ENCODE measurements around the gene DDX23. TPM values are rescaled to one million over a fixed set of nuclear protein-coding genes. Genes with fewer than 3 reads are reported as not detected.

Gene DDX23
- total RNA-seq, 1 experiment from 2014 or later, result 98.1 TPM

DNA sequence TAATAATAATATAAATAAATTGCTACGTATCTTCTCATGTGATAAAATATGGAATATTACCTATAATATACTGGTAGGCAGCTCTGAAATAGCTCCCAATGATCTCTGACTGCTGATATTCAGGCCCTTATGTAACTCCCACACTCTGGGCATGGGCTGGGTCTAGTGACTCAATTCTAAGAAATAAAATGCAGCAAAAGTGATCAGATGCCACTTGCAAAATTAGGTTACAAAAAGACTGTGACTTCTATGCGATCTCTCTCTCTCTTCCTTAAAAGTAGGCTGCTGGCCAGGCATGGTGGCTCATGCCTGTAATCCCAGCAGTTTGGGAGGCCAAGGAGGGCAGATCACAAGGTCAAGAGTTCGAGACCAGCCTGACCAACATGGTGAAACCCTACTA is 44.0 kb downstream of the DDX23 start:
- Histone ChIP-seq H2AK5ac (ENCODE audit: insufficient read length, low read length) (no peak overlapping the region), H2BK12ac (ENCODE audit: insufficient read length, low read depth, low read length) (no peak overlapping the region), H3K56ac (ENCODE audit: insufficient read length, low read depth, low read length) (no peak overlapping the region), H3K79me2 (ENCODE audit: insufficient read depth, low read length) (no peaks in the 10 kb centered on the region), H3K27ac (ENCODE audit: insufficient read length, low read depth, low read length) (no peak overlapping the region), H2BK120ac (ENCODE audit: low read depth, low read length, poor library complexity, severe bottlenecking) (no peak overlapping the region), H3K9ac (ENCODE audit: extremely low read depth, insufficient read length, low read length) (no peak overlapping the region), H4K91ac (ENCODE audit: insufficient read length, low read depth, low read length) (no peak overlapping the region), H2AFZ (ENCODE audit: low read length) (no peak overlapping the region), H2BK20ac (ENCODE audit: low read depth, low read length, poor library complexity, severe bottlenecking) (no peak overlapping the region), H2BK15ac (ENCODE audit: low read depth, low read length) (no peak overlapping the region), H4K20me1 (ENCODE audit: control insufficient read depth, insufficient read depth, insufficient read length) (no peaks in the 10 kb centered on the region), H3K18ac (ENCODE audit: insufficient read length, low read depth, low read length) (no peak overlapping the region), H3T11ph (ENCODE audit: low read length) (no peak overlapping the region), H3K4me2 (ENCODE audit: insufficient read depth, insufficient read length, low read length) (no peak overlapping the region), H3K79me1 (ENCODE audit: insufficient read depth, low read depth, low read length, poor library complexity, severe bottlenecking) (no peaks in the 10 kb centered on the region), H3K9me3 (ENCODE audit: control insufficient read depth, low read depth, low read length) (no peaks in the 10 kb centered on the region), H4K5ac (ENCODE audit: insufficient read length, low read depth, low read length) (no peak overlapping the region), H3K4me1 (ENCODE audit: insufficient read depth, low read length) (no peaks in the 10 kb centered on the region), H3K23ac (ENCODE audit: insufficient read length, low read depth, low read length) (no peak overlapping the region), H3K23me2 (ENCODE audit: insufficient read length, low read depth, low read length, poor library complexity, severe bottlenecking) (no peaks in the 10 kb centered on the region), H2BK5ac (ENCODE audit: insufficient read length, low read length) (no peak overlapping the region), H4K8ac (replicated peaks; ENCODE audit: insufficient read length, low read depth, low read length) (no peak overlapping the region), H3K14ac (ENCODE audit: insufficient read depth, low read length) (no peak overlapping the region), H3K27me3 (ENCODE audit: insufficient read depth, low read length) (peaks cover 4% of the 10 kb centered on the region; the same call in 1 of the 2 replicates), H3K4ac (ENCODE audit: low read depth, low read length) (no peak overlapping the region)
- TF ChIP-seq, protein P1, sequence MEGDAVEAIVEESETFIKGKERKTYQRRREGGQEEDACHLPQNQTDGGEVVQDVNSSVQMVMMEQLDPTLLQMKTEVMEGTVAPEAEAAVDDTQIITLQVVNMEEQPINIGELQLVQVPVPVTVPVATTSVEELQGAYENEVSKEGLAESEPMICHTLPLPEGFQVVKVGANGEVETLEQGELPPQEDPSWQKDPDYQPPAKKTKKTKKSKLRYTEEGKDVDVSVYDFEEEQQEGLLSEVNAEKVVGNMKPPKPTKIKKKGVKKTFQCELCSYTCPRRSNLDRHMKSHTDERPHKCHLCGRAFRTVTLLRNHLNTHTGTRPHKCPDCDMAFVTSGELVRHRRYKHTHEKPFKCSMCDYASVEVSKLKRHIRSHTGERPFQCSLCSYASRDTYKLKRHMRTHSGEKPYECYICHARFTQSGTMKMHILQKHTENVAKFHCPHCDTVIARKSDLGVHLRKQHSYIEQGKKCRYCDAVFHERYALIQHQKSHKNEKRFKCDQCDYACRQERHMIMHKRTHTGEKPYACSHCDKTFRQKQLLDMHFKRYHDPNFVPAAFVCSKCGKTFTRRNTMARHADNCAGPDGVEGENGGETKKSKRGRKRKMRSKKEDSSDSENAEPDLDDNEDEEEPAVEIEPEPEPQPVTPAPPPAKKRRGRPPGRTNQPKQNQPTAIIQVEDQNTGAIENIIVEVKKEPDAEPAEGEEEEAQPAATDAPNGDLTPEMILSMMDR (conservative IDR thresholded peaks at IDR 0.05), result no peak
- Mint-ChIP-seq H3K4me1 (peaks cover 24 to 28% of the 10 kb centered on the region in 2 experiments), H3K27me3 (ENCODE audit: low read depth) (peaks cover 12% of the 10 kb centered on the region), H3K36me3 (ENCODE audit: insufficient read depth in 1 of 3, low read depth in 3 of 3) (no peaks in the 10 kb centered on the region), H3K27ac (no peak overlapping the region), H3K4me3 (no peak overlapping the region), H3K9me3 (no peaks in the 10 kb centered on the region)
- no peak for DNase-seq
- WGBS (ENCODE audit: extremely low coverage, insufficient read length, low lambda C conversion rate), result no CpG with 5 or more reads among the region's 3 CpGs

All from H9 (cell line).